ENCODE data around the gene UROC1. TPM values are rescaled to one million over a fixed set of nuclear protein-coding genes. Genes with fewer than 3 reads are reported as not detected.

Gene UROC1
- total and polyA plus RNA-seq, 2 of the 13 experiments (the other 11 are each of a cell fraction or from before 2014, with no cell fraction given), result 0.71 to 1.3 TPM

DNA sequence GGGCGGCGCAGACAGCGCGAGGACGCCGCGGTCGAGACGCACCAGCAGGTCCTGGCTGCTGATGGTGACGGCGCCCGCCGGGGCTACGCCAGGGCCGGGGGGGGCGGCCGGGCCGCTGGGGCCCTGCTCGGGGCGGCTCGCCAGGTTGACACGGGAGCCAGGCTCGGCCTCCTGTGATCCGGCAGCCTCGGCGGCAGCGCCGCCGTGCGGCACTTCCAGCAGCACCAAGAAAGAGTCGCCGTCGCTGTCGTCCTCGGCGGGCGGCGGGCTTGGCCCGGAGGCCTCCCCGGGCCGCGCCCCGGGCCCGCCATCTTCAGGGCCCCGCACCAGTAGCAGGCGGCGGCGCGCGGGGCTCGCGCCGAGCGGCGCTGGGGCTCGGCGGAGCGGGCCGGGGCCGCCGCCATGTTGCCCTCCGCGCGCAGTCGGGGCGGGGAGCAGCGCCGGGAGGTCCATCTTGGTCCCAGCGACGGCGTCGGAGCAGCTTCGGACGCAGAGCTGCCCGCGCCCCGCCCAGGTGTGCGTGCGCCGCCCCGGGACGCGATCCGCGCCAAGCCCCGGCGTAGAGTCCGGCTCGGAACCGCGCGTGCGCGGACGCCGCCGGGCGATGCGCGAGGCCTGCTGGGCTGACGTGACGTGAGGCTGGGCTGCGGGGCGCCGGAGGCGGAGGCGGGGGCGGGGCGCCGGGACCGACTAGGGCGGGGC, 42.0 kb downstream of the UROC1 start, which contains the start of gene ZXDC (continued):
- TF ChIP-seq ZBTB20 (CRISPR knock-in tag; IDR thresholded peaks at IDR 0.05; ENCODE audit: borderline replicate concordance, low read depth), result no peak
- no peak for TF ChIP-seq FOXA3 (CRISPR knock-in tag; IDR thresholded peaks at IDR 0.05)
- TF ChIP-seq, protein P1, sequence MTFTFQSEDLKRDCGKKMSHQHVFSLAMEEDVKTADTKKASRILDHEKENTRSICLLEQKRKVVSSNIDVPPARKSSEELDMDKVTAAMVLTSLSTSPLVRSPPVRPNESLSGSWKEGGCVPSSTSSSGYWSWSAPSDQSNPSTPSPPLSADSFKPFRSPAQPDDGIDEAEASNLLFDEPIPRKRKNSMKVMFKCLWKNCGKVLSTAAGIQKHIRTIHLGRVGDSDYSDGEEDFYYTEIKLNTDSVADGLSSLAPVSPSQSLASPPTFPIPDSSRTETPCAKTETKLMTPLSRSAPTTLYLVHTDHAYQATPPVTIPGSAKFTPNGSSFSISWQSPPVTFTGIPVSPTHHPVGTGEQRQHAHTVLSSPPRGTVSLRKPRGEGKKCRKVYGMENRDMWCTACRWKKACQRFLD (CRISPR knock-in tag; IDR thresholded peaks at IDR 0.05; ENCODE audit: borderline replicate concordance), result no peak
- TF ChIP-seq ZNF75D (CRISPR knock-in tag; IDR thresholded peaks at IDR 0.05; ENCODE audit: borderline replicate concordance), result no peak
- TF ChIP-seq KLF9 (CRISPR knock-in tag; IDR thresholded peaks at IDR 0.05; ENCODE audit: low read depth), result no peak
- no peak for TF ChIP-seq PPARG (CRISPR knock-in tag; conservative IDR thresholded peaks at IDR 0.05)
- TF ChIP-seq DNMT1 (CRISPR knock-in tag; IDR thresholded peaks at IDR 0.05), result no peak
- TF ChIP-seq, protein P2, sequence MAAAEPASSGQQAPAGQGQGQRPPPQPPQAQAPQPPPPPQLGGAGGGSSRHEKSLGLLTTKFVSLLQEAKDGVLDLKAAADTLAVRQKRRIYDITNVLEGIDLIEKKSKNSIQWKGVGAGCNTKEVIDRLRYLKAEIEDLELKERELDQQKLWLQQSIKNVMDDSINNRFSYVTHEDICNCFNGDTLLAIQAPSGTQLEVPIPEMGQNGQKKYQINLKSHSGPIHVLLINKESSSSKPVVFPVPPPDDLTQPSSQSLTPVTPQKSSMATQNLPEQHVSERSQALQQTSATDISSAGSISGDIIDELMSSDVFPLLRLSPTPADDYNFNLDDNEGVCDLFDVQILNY (CRISPR knock-in tag; conservative IDR thresholded peaks at IDR 0.05), result no peak
- TF ChIP-seq HNRNPK (IDR thresholded peaks at IDR 0.05; ENCODE audit: low read depth, low read length, poor library complexity, severe bottlenecking), result no peak
- TF ChIP-seq ZNF121 (CRISPR knock-in tag; IDR thresholded peaks at IDR 0.05), result no peak
- TF ChIP-seq, protein P3, sequence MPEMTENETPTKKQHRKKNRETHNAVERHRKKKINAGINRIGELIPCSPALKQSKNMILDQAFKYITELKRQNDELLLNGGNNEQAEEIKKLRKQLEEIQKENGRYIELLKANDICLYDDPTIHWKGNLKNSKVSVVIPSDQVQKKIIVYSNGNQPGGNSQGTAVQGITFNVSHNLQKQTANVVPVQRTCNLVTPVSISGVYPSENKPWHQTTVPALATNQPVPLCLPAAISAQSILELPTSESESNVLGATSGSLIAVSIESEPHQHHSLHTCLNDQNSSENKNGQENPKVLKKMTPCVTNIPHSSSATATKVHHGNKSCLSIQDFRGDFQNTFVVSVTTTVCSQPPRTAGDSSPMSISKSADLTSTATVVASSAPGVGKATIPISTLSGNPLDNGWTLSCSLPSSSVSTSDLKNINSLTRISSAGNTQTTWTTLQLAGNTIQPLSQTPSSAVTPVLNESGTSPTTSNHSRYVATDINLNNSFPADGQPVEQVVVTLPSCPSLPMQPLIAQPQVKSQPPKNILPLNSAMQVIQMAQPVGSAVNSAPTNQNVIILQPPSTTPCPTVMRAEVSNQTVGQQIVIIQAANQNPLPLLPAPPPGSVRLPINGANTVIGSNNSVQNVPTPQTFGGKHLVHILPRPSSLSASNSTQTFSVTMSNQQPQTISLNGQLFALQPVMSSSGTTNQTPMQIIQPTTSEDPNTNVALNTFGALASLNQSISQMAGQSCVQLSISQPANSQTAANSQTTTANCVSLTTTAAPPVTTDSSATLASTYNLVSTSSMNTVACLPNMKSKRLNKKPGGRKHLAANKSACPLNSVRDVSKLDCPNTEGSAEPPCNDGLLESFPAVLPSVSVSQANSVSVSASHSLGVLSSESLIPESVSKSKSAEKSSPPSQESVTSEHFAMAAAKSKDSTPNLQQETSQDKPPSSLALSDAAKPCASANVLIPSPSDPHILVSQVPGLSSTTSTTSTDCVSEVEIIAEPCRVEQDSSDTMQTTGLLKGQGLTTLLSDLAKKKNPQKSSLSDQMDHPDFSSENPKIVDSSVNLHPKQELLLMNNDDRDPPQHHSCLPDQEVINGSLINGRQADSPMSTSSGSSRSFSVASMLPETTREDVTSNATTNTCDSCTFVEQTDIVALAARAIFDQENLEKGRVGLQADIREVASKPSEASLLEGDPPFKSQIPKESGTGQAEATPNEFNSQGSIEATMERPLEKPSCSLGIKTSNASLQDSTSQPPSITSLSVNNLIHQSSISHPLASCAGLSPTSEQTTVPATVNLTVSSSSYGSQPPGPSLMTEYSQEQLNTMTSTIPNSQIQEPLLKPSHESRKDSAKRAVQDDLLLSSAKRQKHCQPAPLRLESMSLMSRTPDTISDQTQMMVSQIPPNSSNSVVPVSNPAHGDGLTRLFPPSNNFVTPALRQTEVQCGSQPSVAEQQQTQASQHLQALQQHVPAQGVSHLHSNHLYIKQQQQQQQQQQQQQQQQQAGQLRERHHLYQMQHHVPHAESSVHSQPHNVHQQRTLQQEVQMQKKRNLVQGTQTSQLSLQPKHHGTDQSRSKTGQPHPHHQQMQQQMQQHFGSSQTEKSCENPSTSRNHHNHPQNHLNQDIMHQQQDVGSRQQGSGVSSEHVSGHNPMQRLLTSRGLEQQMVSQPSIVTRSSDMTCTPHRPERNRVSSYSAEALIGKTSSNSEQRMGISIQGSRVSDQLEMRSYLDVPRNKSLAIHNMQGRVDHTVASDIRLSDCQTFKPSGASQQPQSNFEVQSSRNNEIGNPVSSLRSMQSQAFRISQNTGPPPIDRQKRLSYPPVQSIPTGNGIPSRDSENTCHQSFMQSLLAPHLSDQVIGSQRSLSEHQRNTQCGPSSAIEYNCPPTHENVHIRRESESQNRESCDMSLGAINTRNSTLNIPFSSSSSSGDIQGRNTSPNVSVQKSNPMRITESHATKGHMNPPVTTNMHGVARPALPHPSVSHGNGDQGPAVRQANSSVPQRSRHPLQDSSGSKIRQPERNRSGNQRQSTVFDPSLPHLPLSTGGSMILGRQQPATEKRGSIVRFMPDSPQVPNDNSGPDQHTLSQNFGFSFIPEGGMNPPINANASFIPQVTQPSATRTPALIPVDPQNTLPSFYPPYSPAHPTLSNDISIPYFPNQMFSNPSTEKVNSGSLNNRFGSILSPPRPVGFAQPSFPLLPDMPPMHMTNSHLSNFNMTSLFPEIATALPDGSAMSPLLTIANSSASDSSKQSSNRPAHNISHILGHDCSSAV (CRISPR knock-in tag; IDR thresholded peaks at IDR 0.05; ENCODE audit: borderline replicate concordance), result no peak
- TF ChIP-seq SOX6 (IDR thresholded peaks at IDR 0.05), result no peak
- no peak for TF ChIP-seq SOX6 (CRISPR knock-in tag; IDR thresholded peaks at IDR 0.05)
- peak; percentile 26; the same call in 1 of the 2 replicates for TF ChIP-seq MED1 (CRISPR knock-in tag; IDR thresholded peaks at IDR 0.05)
- 0 out of 2 replicates have a peak, but pooled peaks have one; percentile 12 for TF ChIP-seq SP5 (CRISPR knock-in tag; IDR thresholded peaks at IDR 0.05; ENCODE audit: borderline replicate concordance, low read depth)
- no peak for TF ChIP-seq ZNF383 (CRISPR knock-in tag; IDR thresholded peaks at IDR 0.05; ENCODE audit: borderline replicate concordance)
- no peak for TF ChIP-seq XRCC5 (optimal IDR thresholded peaks at IDR 0.05; ENCODE audit: low read length)
- peak; percentile 61 for TF ChIP-seq TAF1 (CRISPR knock-in tag; IDR thresholded peaks at IDR 0.05)
- no peak for TF ChIP-seq MBD4 (IDR thresholded peaks at IDR 0.05; ENCODE audit: borderline replicate concordance, low read length)
- no peak for TF ChIP-seq ZSCAN22 (CRISPR knock-in tag; IDR thresholded peaks at IDR 0.05)
- TF ChIP-seq ARHGAP35 (CRISPR knock-in tag; IDR thresholded peaks at IDR 0.05; ENCODE audit: borderline replicate concordance), result no peak
